Lung (tissue), 12 donors: ENCODE data around the gene CARMIL3. TPM values are rescaled to one million over a fixed set of nuclear protein-coding genes. Genes with fewer than 3 reads are reported as not detected.
"Not testable (repeated sequence)": the region's sequence is repeated elsewhere in the genome, so short reads cannot be mapped to it uniquely, and the experiment has no call there.

Source experiments
- ATAC-seq: fragments of 200-7000 bp; cut with Tn5 transposase; one replicate; pipeline ENCODE4 v1.9.1; 2020; ENCODE audit warnings: moderate number of reproducible peaks; ENCODE audit not compliant: insufficient read depth, low FRiP score
- DNase-seq, 3 donors: peaks; one replicate each; pipeline ENCODE4 v3.0.0-alpha.2; 2013 to 2017
- H3K27ac ChIP-seq, 2 donors: one replicate each; pipeline ENCODE4 v1.5.1; 2013; ENCODE audit warnings: mild to moderate bottlenecking in 2 of 2, moderate library complexity in 2 of 2, control low read depth in 1 of 2, inconsistent platforms in 1 of 2, low read depth in 1 of 2, low read length in 1 of 2
- H3K27me3 ChIP-seq, 3 donors: one replicate each; pipeline ENCODE4 v1.5.1; 2013; ENCODE audit warnings: low read length in 2 of 3; ENCODE audit not compliant: control insufficient read depth in 3 of 3, insufficient read depth in 3 of 3
- H3K36me3 ChIP-seq, 4 donors: one replicate each; pipeline ENCODE4 v1.5.1; 2013; ENCODE audit warnings: low read length in 4 of 4, mild to moderate bottlenecking in 1 of 4, moderate library complexity in 1 of 4; ENCODE audit not compliant: control insufficient read depth in 4 of 4, insufficient read depth in 4 of 4
- H3K4me1 ChIP-seq, 5 donors: one replicate each; pipeline ENCODE4 v1.5.1; 2013; ENCODE audit warnings: low read length in 5 of 5, mild to moderate bottlenecking in 2 of 5, moderate library complexity in 1 of 5; ENCODE audit not compliant: control insufficient read depth in 5 of 5, insufficient read depth in 5 of 5
- H3K4me3 ChIP-seq: one replicate; pipeline ENCODE4 v1.5.1; 2013; ENCODE audit warnings: mild to moderate bottlenecking, control low read depth, moderate library complexity
- H3K9ac ChIP-seq, 2 donors: one replicate each; pipeline ENCODE4 v1.5.1; 2013; ENCODE audit warnings: low read length in 2 of 2, control low read depth in 1 of 2; ENCODE audit not compliant: insufficient read depth in 1 of 2
- H3K9me3 ChIP-seq, 4 donors: one replicate each; pipeline ENCODE4 v1.5.1; 2013; ENCODE audit warnings: low read length in 3 of 4, mild to moderate bottlenecking in 1 of 4, moderate library complexity in 1 of 4; ENCODE audit not compliant: control insufficient read depth in 4 of 4, insufficient read depth in 3 of 4
- WGBS, 2 donors: extraction: QIAGEN DNeasy Blood & Tissue Kit; methylation state at CpG; one replicate each; pipeline ENCODE4 v1.1.7; 2013; 5-methylcytosine and 5-hydroxymethylcytosine counted together
- polyA plus RNA-seq, 2 donors: library from polyadenylated mRNA; stranded (reverse); fragments of 200-250 nt; gene quantifications; one replicate each; pipeline ENCODE4 v1.2.1, GENCODE V29; 2013
- total RNA-seq, 2 donors: library from RNA; depleted of rRNA in 1 of 2; stranded (reverse); fragments of >200 nt in 1 of 2; gene quantifications; one replicate each; pipeline ENCODE4 v1.2.1, GENCODE V29; 2014 to 2021
- TF ChIP-seq, protein P1 (sequence below): IDR thresholded peaks from 2 replicates; pipeline ENCODE4 v1.5.1; 2012; ENCODE audit warnings: mild to moderate bottlenecking; ENCODE audit errors: control extremely low read depth, extremely low read depth
- donor health status: control.
- donor health status: control.
- donor health status: Bipolar disorder and iron deficiency.
- donor health status: healthy.
- donor health status: DM: yes; HTN: yes; CAD: no.

The CARMIL3 gene
- total and polyA plus RNA-seq, 4 donors: 0.37 to 2.4 (median 0.78) TPM

DNA sequence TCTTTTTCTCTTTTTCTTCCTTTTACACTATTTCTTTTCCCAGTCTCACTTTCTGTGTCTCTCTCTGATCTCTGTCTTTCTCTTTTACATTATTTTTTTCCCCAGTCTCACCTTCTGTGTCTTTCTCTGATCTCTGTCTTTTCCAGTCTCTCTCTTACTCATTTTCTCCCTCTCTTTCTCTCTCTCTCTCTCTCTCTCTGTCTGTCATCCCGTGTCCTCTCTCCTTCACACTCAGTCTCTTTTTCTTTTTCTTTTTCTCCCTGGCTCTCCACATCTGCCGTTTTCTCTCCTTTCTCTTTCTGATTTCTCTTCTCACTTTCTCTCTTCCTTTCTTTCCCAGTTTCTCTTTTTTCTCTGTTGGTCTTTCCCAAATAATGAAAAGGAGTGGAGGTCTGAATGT is 40.8 kb upstream of the CARMIL3 start:
- no peaks in the 10 kb centered on the region for H3K9me3 ChIP-seq
- DNase-seq: no peak
- no peaks in the 10 kb centered on the region for H3K27me3 ChIP-seq
- H3K27ac ChIP-seq: no peak overlapping the region
- TF ChIP-seq, protein P1, sequence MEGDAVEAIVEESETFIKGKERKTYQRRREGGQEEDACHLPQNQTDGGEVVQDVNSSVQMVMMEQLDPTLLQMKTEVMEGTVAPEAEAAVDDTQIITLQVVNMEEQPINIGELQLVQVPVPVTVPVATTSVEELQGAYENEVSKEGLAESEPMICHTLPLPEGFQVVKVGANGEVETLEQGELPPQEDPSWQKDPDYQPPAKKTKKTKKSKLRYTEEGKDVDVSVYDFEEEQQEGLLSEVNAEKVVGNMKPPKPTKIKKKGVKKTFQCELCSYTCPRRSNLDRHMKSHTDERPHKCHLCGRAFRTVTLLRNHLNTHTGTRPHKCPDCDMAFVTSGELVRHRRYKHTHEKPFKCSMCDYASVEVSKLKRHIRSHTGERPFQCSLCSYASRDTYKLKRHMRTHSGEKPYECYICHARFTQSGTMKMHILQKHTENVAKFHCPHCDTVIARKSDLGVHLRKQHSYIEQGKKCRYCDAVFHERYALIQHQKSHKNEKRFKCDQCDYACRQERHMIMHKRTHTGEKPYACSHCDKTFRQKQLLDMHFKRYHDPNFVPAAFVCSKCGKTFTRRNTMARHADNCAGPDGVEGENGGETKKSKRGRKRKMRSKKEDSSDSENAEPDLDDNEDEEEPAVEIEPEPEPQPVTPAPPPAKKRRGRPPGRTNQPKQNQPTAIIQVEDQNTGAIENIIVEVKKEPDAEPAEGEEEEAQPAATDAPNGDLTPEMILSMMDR: no peak
- no peak overlapping the region for H3K9ac ChIP-seq
- H3K4me3 ChIP-seq: no peak overlapping the region
- 70 to 80% methylated on average over 2 of the region's 2 CpGs for WGBS, 2 donors
- no peaks in the 10 kb centered on the region for H3K4me1 ChIP-seq
- no peaks in the 10 kb centered on the region for H3K36me3 ChIP-seq
- no peak for ATAC-seq

DNA sequence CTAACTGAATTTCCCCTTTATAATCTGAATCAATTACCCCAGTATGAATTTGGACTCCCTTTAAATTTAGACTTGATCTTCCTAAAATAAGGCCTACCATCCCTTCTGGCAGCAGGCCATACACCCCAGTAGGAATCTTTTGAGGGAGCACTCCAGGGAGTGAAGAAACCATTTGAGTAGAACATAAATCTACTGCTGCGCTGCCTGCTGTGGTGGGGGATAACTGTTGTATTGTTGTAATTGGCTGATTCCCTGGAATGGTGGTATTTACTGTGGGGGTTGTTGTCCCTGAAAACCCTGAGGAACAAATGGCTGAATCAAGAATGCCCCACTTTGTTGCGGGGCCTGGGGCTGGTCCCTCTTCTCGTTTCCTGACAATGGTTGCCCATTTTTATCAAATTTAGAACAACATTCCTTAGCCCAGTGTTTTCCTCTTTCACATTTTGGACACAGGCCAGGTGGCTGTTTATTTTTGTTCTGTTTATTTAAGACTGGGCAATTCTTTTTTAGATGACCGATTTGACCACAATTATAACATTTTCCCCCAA is 39.0 kb upstream of the CARMIL3 start:
- not testable (repeated sequence) for H3K4me3 ChIP-seq, H3K36me3 ChIP-seq, H3K27me3 ChIP-seq, H3K9me3 ChIP-seq, H3K27ac ChIP-seq, H3K4me1 ChIP-seq, ATAC-seq, H3K9ac ChIP-seq
- peak in 1 of 3 donors; percentile 20 for DNase-seq
- 53 to 75% methylated on average over 4 of the region's 4 CpGs for WGBS, 2 donors

DNA sequence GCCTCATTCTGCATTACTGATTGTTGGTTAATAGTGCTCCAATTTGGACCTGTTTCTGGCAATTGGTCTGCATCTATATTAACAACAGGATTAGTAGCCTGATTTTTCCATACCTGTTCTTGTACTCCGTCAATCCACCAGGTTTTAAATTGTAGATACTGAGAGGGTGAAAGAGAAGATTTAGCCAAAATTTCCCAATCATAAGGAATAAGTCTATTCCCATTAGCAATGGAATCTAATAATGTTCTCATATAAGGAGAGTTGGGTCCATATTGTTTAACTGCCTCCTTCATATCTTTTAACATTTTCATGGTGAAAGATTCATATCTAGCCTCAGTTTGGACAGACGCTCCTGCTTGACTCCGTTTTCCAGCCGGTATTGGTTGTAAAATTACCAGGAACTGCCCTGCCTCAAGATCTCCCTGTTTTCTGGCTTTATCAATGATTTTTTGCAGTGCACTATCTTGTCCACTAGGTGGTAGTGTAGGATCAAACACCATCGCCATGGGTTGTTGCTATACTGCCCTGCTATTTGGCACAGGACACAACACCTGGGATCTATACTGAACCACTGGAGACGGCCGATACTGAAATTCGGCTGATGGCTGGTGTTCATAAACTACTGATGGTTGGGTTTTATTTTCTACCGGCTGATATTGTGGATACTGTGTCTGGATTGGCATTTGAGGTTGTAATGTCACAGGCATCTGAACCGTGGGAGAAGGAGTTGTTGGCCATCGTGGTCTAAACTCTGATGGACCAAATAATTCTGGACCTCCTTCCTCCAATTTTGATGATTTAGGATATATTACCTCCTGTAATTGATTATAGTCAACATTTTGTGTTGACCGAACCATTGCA is 37.9 kb upstream of the CARMIL3 start:
- DNase-seq (peak; percentile 32 to 75 (median 69)), ATAC-seq (peak; percentile 81)
- Histone ChIP-seq H3K36me3 (no peaks in the 10 kb centered on the region), H3K27me3 (no peaks in the 10 kb centered on the region), H3K4me3 (no peak overlapping the region), H3K9me3 (no peaks in the 10 kb centered on the region), H3K27ac (no peak overlapping the region), H3K9ac (no peak overlapping the region), H3K4me1 (no peaks in the 10 kb centered on the region)
- WGBS, 2 donors: 27 to 34% methylated on average over 12 of the region's 12 CpGs
- TF ChIP-seq, protein P1: peak; percentile 96

DNA sequence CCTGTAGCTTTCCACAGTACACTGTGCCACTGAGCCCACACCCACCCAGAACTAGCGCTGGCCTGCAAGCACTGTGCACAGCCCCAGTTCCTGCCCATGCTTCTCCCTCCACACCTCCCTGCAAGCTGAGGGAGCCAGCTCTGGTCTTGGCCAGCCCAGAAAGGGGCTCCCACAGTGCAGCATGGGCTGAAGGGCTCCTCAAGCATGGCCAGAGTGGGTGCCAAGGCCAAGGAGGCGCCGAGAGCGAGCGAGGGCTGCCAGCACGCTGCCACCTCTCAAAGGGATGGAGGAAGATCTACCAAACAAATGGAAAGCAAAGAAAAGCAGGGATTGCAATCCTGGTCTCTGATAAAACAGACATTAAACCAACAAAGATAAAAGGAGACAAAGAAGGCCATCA is 36.1 kb upstream of the CARMIL3 start:
- not testable (repeated sequence) for H3K27ac ChIP-seq, ATAC-seq, DNase-seq

DNA sequence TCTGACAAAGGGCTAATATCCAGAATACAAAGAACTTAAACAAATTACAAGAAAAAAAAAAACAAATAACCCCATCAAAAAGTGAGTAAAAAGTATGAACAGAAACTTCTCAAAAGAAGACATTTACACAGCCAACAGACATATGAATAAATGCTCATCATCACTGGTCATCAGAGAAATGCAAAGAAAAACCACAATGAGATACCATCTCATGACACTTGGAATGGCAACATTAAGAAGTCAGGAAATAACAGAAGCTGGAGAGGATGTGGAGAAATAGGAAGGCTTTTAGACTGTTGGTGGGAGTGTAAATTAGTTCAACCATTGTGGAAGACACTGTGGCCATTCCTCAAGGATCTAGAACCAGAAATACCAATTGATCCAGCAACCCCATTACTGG is 32.8 kb upstream of the CARMIL3 start:
- not testable (repeated sequence) for H3K27ac ChIP-seq, H3K9ac ChIP-seq, H3K27me3 ChIP-seq, H3K9me3 ChIP-seq, H3K4me1 ChIP-seq, H3K4me3 ChIP-seq, H3K36me3 ChIP-seq, ATAC-seq, DNase-seq

More for the DNA sequence above, 36.1 kb upstream of the CARMIL3 start:
- not testable (repeated sequence) for H3K27me3 ChIP-seq, H3K4me3 ChIP-seq, H3K9me3 ChIP-seq, H3K4me1 ChIP-seq, H3K9ac ChIP-seq, H3K36me3 ChIP-seq
- 97 to 100% methylated on average over 6 of the region's 6 CpGs for WGBS, 2 donors

DNA sequence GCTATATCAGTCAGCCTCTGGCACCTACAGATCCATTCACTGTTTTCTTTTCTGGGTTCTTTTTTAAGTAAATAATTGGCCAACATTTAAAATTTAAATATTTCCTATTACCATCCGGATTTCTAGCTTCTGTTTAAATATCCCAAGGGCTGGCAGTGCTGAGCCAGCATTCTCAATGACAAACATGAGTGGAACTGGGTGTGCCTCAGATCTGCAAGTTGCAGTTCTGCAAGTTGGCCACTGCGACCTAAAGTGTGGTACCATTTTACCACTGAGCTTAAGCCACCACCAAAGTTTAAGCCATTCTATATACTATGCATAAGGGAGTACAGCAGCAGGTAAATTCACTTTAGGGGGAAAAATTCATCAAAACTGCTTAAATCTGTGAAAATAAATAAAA is 31.9 kb upstream of the CARMIL3 start:
- H3K27me3 ChIP-seq, H3K27ac ChIP-seq, DNase-seq, H3K36me3 ChIP-seq, H3K4me1 ChIP-seq, H3K9me3 ChIP-seq, H3K9ac ChIP-seq, ATAC-seq, H3K4me3 ChIP-seq: not testable (repeated sequence)
- 33 to 60% methylated on average over 2 of the region's 2 CpGs for WGBS, 2 donors

DNA sequence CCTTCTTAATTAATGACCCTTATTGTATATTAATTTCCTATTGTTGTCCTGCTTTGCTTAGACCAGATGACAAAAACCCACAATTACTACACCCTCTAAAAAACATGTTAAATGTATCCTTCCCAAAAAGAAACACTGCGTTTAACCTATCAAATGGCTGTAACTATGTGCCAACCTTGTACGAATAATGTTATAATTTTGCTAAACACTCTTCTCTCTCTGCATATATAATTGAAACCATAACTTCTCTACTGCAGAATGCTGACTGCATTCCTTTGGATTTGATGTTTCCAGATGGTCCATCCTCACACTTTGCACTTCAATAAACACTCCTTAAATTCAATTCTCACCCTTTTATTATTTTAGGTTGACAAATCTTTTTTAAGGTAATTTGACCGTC is 31.3 kb upstream of the CARMIL3 start:
- not testable (repeated sequence) for H3K9ac ChIP-seq, H3K36me3 ChIP-seq, H3K4me3 ChIP-seq, DNase-seq, H3K9me3 ChIP-seq, H3K27ac ChIP-seq, H3K4me1 ChIP-seq, H3K27me3 ChIP-seq, ATAC-seq
- WGBS, 2 donors: 87 to 91% methylated on average over 3 of the region's 3 CpGs
